Measurements from ENCODE around the gene ASB13. TPM values are rescaled to one million over a fixed set of nuclear protein-coding genes. Genes with fewer than 3 reads are reported as not detected.

ASB13 gene
- polyA plus RNA-seq, 1 of the 3 experiments (the other 2 are of a cell fraction) = 9.2 TPM

DNA sequence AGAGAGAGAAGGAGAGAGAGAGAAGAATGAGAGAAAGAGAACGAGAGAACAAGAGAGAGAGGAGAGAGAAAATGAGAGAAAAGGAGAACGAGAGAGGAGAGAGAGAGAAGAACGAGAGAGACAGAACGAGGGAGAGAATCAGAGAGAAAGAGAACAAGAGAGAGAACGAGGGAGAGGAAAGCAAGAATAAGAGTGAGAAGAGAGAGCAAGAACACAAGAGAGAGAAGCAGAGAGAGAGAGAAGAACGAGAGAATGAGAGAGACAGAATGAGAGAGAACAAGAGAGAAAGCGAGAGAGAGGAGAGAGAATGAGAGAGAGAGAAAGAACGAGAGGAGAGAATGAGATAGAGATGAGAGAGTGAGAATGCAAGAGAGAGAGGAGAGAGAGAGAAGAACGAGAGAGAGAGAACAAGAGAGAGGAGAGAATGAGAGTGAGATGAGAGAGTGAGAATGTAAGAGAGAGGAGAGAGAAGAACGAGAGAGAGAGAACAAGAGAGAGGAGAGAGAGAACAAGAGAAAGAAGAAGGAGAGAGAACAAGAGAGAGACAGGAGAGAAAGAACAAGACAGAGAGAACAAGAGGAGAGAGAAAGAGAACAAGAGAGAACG lies 68.2 kb downstream of the ASB13 start:
- Histone ChIP-seq H3K4me2 (no peak overlapping the region), H2AFZ (ENCODE audit: low read depth) (no peak overlapping the region), H3K9ac (no peak overlapping the region), H3K4me3 (ENCODE audit: low read depth in 2 of 2, low read length in 1 of 2) (no peak overlapping the region), H3K27me3 (ENCODE audit: insufficient read depth) (no peaks in the 10 kb centered on the region), H3F3A (replicated peaks; ENCODE audit: insufficient read depth) (peaks cover 6% of the 10 kb centered on the region), H3K9me3 (no peaks in the 10 kb centered on the region), H3K27ac (ENCODE audit: low read depth in 2 of 2, low read length in 1 of 2) (no peak overlapping the region), H3K79me2 (ENCODE audit: insufficient read depth) (no peaks in the 10 kb centered on the region; the same call in 1 of the 2 replicates), H3K9me2 (no peaks in the 10 kb centered on the region), H4K20me1 (ENCODE audit: insufficient read depth) (no peaks in the 10 kb centered on the region), H3K4me1 (ENCODE audit: control insufficient read depth in 1 of 2, insufficient read depth in 2 of 2, low read depth in 1 of 2, low read length in 1 of 2) (peaks cover 25 to 34% of the 10 kb centered on the region in 2 experiments), H3K36me3 (replicated peaks in 1 of 2; ENCODE audit: control insufficient read depth in 1 of 2, insufficient read depth in 2 of 2, low read length in 1 of 2) (no peaks in the 10 kb centered on the region)
- no peak for DNase-seq
- WGBS (ENCODE audit: low lambda C conversion rate) = 86% methylated on average over 11 of the region's 11 CpGs
- POLR2A ChIA-PET = no interaction called here
- CTCF ChIA-PET = interaction anchor here (1.0 to 7.8 kb wide), 4 partner anchors 10 to 156 kb away, joined by 3 to 64 read pairs (median 3); no protein-coding TSS in a partner anchor
- TF ChIP-seq NRF1 (IDR thresholded peaks at IDR 0.05; ENCODE audit: low read depth, low read length) (no peak), FOSL2 (IDR thresholded peaks at IDR 0.05; ENCODE audit: borderline replicate concordance, low read depth) (no peak), FOXM1 (IDR thresholded peaks at IDR 0.05; ENCODE audit: low read depth) (no peak)

DNA sequence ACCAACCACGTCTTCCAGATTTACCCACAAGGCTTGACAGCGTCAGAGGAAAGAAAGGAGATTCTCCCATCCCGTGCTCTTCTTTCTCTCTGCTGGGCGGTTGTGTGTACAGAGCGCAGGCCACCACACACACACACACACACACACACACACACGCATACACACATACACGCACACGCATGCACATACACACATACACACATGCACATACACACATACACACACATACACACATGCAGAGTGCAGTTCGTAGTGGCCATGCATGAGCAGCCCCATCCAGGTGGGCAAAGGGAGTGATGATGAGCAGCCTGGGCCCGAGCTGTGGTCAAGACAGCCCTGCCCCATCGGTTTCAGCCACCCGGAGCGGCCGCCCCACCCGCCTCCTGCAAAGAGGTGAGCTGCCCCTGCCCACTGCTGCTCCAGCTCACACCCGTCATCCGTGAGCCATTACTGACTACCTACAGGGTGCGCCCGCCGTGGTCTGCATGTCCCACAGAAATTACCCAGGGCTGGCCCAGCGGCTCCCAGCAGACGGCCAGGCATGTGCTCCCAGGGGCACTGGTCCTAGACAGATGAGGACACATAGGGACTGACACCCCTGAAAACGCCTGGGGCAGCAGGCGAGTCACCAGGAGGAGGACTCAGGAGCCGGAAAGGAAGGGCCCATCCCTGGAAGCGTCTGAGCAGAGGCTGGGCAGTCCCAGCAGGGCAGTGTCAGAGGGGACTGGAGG lies 69.6 kb downstream of the ASB13 start:
- Histone ChIP-seq H3K9me3 (no peaks in the 10 kb centered on the region), H3K36me3 (replicated peaks in 1 of 2; ENCODE audit: control insufficient read depth in 1 of 2, insufficient read depth in 2 of 2, low read length in 1 of 2) (no peaks in the 10 kb centered on the region), H3K9me2 (no peaks in the 10 kb centered on the region), H3K27me3 (ENCODE audit: insufficient read depth) (no peaks in the 10 kb centered on the region), H2AFZ (ENCODE audit: low read depth) (peak overlapping the region; percentile 86), H3K9ac (peak overlapping the region; percentile 73; the same call in 1 of the 2 replicates), H3K4me3 (ENCODE audit: low read depth in 2 of 2, low read length in 1 of 2) (no peak overlapping the region), H3K4me2 (peak overlapping the region; percentile 71; the same call in 1 of the 2 replicates), H3K79me2 (ENCODE audit: insufficient read depth) (no peaks in the 10 kb centered on the region; the same call in 1 of the 2 replicates), H3K27ac (ENCODE audit: low read depth in 2 of 2, low read length in 1 of 2) (peak overlapping the region; percentile 82 to 95), H4K20me1 (ENCODE audit: insufficient read depth) (no peaks in the 10 kb centered on the region), H3F3A (replicated peaks; ENCODE audit: insufficient read depth) (peaks cover 6% of the 10 kb centered on the region), H3K4me1 (ENCODE audit: control insufficient read depth in 1 of 2, insufficient read depth in 2 of 2, low read depth in 1 of 2, low read length in 1 of 2) (peaks cover 25 to 40% of the 10 kb centered on the region in 2 experiments)
- ChIA-PET CTCF (interaction anchor here (0.7 to 7.8 kb wide), 3 partner anchors 15 to 49 kb away, joined by 3 to 64 read pairs (median 3); no protein-coding TSS in a partner anchor), POLR2A (no interaction called here)
- 76% methylated on average over 19 of the region's 26 CpGs for WGBS (ENCODE audit: low lambda C conversion rate)
- no peak for DNase-seq
- TF ChIP-seq NFIC (IDR thresholded peaks at IDR 0.05; ENCODE audit: borderline replicate concordance) = no peak
- TF ChIP-seq EP300 (IDR thresholded peaks at IDR 0.05; ENCODE audit: borderline replicate concordance in 1 of 2, low read depth in 1 of 2, low read length in 1 of 2) = no peak
- TF ChIP-seq, protein P1, sequence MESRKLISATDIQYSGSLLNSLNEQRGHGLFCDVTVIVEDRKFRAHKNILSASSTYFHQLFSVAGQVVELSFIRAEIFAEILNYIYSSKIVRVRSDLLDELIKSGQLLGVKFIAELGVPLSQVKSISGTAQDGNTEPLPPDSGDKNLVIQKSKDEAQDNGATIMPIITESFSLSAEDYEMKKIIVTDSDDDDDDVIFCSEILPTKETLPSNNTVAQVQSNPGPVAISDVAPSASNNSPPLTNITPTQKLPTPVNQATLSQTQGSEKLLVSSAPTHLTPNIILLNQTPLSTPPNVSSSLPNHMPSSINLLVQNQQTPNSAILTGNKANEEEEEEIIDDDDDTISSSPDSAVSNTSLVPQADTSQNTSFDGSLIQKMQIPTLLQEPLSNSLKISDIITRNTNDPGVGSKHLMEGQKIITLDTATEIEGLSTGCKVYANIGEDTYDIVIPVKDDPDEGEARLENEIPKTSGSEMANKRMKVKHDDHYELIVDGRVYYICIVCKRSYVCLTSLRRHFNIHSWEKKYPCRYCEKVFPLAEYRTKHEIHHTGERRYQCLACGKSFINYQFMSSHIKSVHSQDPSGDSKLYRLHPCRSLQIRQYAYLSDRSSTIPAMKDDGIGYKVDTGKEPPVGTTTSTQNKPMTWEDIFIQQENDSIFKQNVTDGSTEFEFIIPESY (IDR thresholded peaks at IDR 0.05; ENCODE audit: borderline replicate concordance, low read depth) = no peak
- TF ChIP-seq RAD21 (IDR thresholded peaks at IDR 0.05; ENCODE audit: low read length) = no peak
- no peak for TF ChIP-seq MEF2A (IDR thresholded peaks at IDR 0.05; ENCODE audit: borderline replicate concordance, low read depth)
- no peak for TF ChIP-seq RXRA (IDR thresholded peaks at IDR 0.05; ENCODE audit: borderline replicate concordance, low read depth)
- no peak for TF ChIP-seq ELF1 (IDR thresholded peaks at IDR 0.05)
- no peak for TF ChIP-seq RCOR1 (IDR thresholded peaks at IDR 0.05; ENCODE audit: low read length)
- TF ChIP-seq FOXM1 (IDR thresholded peaks at IDR 0.05; ENCODE audit: low read depth) = no peak
- TF ChIP-seq, protein P2, sequence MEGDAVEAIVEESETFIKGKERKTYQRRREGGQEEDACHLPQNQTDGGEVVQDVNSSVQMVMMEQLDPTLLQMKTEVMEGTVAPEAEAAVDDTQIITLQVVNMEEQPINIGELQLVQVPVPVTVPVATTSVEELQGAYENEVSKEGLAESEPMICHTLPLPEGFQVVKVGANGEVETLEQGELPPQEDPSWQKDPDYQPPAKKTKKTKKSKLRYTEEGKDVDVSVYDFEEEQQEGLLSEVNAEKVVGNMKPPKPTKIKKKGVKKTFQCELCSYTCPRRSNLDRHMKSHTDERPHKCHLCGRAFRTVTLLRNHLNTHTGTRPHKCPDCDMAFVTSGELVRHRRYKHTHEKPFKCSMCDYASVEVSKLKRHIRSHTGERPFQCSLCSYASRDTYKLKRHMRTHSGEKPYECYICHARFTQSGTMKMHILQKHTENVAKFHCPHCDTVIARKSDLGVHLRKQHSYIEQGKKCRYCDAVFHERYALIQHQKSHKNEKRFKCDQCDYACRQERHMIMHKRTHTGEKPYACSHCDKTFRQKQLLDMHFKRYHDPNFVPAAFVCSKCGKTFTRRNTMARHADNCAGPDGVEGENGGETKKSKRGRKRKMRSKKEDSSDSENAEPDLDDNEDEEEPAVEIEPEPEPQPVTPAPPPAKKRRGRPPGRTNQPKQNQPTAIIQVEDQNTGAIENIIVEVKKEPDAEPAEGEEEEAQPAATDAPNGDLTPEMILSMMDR (IDR thresholded peaks at IDR 0.05) = no peak
- TF ChIP-seq, protein P3, sequence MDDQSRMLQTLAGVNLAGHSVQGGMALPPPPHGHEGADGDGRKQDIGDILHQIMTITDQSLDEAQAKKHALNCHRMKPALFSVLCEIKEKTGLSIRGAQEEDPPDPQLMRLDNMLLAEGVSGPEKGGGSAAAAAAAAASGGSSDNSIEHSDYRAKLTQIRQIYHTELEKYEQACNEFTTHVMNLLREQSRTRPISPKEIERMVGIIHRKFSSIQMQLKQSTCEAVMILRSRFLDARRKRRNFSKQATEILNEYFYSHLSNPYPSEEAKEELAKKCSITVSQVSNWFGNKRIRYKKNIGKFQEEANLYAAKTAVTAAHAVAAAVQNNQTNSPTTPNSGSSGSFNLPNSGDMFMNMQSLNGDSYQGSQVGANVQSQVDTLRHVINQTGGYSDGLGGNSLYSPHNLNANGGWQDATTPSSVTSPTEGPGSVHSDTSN (IDR thresholded peaks at IDR 0.05) = no peak
- TF ChIP-seq NRF1 (IDR thresholded peaks at IDR 0.05; ENCODE audit: low read depth, low read length) = no peak
- no peak for TF ChIP-seq JUND (IDR thresholded peaks at IDR 0.05)
- TF ChIP-seq SIN3A (IDR thresholded peaks at IDR 0.05; ENCODE audit: borderline replicate concordance, low read depth, low read length) = no peak
- TF ChIP-seq, protein P4, sequence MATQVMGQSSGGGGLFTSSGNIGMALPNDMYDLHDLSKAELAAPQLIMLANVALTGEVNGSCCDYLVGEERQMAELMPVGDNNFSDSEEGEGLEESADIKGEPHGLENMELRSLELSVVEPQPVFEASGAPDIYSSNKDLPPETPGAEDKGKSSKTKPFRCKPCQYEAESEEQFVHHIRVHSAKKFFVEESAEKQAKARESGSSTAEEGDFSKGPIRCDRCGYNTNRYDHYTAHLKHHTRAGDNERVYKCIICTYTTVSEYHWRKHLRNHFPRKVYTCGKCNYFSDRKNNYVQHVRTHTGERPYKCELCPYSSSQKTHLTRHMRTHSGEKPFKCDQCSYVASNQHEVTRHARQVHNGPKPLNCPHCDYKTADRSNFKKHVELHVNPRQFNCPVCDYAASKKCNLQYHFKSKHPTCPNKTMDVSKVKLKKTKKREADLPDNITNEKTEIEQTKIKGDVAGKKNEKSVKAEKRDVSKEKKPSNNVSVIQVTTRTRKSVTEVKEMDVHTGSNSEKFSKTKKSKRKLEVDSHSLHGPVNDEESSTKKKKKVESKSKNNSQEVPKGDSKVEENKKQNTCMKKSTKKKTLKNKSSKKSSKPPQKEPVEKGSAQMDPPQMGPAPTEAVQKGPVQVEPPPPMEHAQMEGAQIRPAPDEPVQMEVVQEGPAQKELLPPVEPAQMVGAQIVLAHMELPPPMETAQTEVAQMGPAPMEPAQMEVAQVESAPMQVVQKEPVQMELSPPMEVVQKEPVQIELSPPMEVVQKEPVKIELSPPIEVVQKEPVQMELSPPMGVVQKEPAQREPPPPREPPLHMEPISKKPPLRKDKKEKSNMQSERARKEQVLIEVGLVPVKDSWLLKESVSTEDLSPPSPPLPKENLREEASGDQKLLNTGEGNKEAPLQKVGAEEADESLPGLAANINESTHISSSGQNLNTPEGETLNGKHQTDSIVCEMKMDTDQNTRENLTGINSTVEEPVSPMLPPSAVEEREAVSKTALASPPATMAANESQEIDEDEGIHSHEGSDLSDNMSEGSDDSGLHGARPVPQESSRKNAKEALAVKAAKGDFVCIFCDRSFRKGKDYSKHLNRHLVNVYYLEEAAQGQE (IDR thresholded peaks at IDR 0.05; ENCODE audit: low read depth, low read length) = no peak
- TF ChIP-seq FOXJ3 (CRISPR knock-in tag; IDR thresholded peaks at IDR 0.05) = no peak
- TF ChIP-seq SMC3 (IDR thresholded peaks at IDR 0.05; ENCODE audit: low read depth, low read length) = no peak
